ENCODE data around the gene KRT10.
"Not testable (repeated sequence)": the region's sequence is repeated elsewhere in the genome, so short reads cannot be mapped to it uniquely, and the experiment has no call there.

Gene KRT10

GRCh38 chr17:40833882-40834281 lies 11.5 kb upstream of the KRT10 start:
- DNase-seq (ENCODE audit: low read depth in 2 of 3, low spot score in 2 of 3) = no peak

DNA sequence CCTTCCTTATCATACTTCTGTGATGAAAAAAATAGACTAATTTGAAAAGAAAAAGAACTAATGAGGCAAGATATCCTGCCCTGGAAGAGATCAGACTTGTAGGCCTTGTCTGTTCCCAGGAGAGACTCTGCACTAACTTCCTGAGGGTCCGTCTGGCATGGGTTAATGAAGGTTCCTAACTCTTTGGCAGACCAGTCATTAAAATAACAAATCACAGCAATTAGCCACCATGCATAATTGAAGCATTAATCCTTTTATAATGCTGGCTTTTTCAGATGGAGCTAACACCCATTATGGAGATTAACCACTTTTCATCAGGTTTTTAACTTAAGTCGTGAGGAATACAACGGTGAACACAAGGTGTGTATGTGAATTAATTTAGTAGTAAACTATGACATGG lies 10.4 kb upstream of the KRT10 start:
- no peak for DNase-seq (ENCODE audit: low read depth in 2 of 3, low spot score in 2 of 3)

GRCh38 chr17:40830085-40830776 lies 7.8 kb upstream of the KRT10 start:
- no peak for DNase-seq (ENCODE audit: low read depth in 2 of 3, low spot score in 2 of 3)

- DNase-seq (ENCODE audit: low read depth in 2 of 3, low spot score in 2 of 3) = no peak
Observed at GRCh38 chr17:40828454-40829044, 6.1 kb upstream of the KRT10 start.

DNA sequence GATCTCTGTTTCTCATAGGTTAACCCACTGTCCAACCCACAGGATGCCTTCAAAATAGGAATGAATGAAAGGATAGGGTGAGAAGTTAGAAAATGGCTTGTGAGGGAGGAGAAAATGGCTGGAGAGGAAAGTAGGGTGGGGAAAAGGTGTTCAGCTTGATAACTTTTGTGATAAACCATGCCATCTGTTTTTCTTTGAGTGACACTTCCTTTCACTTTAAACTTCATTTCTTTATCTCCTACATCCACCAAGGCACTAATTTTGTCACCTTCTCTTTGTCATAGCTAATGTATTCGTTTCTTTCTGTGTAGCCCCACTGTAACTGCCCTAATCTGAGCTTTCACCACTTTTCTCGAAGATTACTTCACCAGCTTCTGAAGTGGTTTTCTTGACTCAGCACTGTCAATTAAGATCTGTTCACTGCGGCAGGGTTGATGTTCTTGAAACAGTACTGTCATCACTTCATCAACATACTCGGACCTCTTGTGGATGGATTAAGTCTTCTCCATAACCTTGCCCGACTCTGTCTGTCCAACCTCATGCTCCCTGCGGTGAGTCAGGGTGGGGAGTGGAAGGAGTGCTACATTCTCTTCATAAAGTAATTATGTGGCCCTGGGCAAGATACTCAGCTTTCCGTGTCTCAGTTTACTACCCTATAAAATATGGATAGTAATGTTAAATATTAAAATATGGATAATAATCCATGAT lies 5.5 kb upstream of the KRT10 start:
- no peak for DNase-seq (ENCODE audit: low read depth in 2 of 3, low spot score in 2 of 3)

- no peak for DNase-seq (ENCODE audit: low read depth in 2 of 3, low spot score in 2 of 3)
Observed at GRCh38 chr17:40825599-40825998, 3.2 kb upstream of the KRT10 start.

- no peak for DNase-seq (ENCODE audit: low read depth in 2 of 3, low spot score in 2 of 3)
Observed at GRCh38 chr17:40824015-40824832, 1.8 kb upstream of the KRT10 start.

DNA sequence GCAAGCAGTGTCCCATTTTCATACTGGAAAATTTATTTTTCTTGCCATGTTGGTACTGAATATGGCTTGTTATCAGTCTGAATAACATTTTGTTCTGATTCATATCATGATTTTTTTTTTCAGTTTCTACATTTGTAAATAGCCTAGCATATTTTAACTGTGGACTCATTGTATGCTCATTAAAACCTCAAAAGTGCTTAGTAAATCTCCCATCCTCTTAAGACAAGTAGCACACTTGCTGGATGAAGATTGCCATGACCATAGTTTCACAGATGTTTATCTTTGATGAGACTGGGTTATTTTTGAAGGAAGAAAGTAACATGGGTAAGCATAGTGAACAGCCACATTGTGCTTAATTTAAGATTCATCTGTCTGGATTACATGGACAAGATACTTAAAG lies 878 bp downstream of the KRT10 start:
- DNase-seq (ENCODE audit: low read depth in 2 of 3, low spot score in 2 of 3) = no peak

GRCh38 chr17:40820228-40820838 lies 2.1 kb downstream of the KRT10 start:
- DNase-seq (ENCODE audit: low read depth in 2 of 3, low spot score in 2 of 3) = no peak

GRCh38 chr17:40819528-40820125 lies 2.8 kb downstream of the KRT10 start:
- no peak for DNase-seq (ENCODE audit: low read depth in 2 of 3, low spot score in 2 of 3)

DNA sequence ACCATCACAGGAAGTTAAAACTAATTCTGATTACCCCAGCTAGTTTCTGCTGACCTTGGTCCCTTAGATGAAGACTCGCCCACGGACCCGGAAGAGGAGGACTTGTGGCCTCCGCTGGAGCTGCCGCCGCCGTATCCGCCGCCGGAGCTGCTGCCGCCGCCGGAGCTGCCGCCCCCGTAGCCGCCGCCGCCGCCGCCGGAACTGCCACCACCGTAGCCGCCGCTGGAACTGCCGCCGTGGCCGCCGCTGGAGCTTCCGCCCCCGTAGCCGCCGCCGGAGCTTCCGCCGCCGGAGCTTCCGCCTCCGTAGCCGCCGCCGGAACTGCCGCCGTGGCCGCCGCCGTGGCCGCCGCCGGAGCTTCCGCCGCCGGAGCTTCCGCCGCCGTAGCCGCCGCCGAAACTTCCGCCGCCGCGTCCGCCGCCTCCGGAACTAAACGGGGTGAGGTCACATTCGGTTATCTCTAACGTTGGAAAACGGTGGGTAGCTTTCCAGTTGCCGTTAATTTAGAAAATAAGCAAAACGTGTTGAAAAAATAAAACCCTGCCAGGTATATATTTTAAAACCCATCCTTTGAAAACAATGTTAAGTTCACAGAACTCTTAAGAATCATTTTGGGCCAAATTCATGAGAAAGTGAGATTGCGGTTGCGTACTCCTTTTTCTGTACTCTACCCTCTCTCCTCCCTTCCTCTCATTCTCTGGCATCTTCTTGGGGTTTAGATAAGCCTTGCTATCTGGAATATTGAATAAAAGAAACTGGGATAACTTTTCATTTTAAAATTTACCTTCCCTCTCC lies 3.5 kb downstream of the KRT10 start:
- peak; percentile 54 to 77 (median 58) for DNase-seq (ENCODE audit: low read depth in 2 of 3, low spot score in 2 of 3)

GRCh38 chr17:40818343-40818732 lies 4.1 kb downstream of the KRT10 start:
- DNase-seq (ENCODE audit: low read depth in 2 of 3, low spot score in 2 of 3) = no peak

DNA sequence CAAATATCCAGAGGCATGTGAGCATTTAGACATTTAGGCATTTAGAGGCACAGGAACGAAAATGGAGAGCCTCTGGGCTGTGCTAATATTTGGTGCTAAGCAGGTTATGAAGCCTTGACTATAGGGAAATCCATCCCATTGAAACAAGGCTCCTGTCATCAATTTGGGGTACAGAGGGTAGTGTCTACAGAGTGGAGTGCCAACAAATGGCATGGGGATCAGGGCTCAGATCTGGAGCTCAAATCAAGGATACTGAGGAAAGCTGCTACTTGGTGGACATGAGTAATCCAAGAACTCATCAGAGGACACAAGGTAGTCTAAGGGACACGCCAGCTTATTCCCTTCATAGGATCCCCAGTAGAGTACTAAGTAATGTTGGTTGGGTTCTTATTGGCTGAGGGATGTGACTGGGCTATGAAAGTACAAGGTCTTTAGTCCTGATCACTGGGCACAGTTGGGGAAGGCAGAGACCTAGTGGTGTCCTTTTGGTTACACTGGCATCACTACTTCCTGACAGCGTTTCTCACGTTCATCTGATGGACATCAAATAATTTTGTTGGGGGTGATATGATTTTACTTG lies 5.2 kb downstream of the KRT10 start:
- DNase-seq (ENCODE audit: low read depth in 2 of 3, low spot score in 2 of 3) = no peak

DNA sequence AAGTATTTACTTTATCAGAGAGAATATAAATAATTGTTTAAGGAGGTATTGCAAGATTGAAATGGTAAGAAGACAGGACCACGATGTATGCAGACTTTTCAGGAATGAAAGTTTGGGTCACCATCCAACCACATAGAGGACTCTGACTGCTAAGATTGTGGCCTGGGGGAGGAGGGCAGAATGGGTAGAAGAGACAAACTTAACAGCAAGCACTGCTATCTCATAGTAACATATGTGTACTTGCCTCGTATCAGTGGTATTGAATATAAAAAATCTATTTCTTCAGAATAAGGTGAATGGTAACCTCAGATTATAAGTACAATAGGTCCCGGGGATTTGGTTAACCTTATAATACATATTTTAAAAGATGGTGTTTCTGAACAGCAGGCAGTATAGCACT lies 5.8 kb downstream of the KRT10 start:
- DNase-seq (ENCODE audit: low read depth in 2 of 3, low spot score in 2 of 3) = no peak

- DNase-seq (ENCODE audit: low read depth in 2 of 3, low spot score in 2 of 3) = no peak
Observed at GRCh38 chr17:40815381-40815780, 7.0 kb downstream of the KRT10 start.

DNA sequence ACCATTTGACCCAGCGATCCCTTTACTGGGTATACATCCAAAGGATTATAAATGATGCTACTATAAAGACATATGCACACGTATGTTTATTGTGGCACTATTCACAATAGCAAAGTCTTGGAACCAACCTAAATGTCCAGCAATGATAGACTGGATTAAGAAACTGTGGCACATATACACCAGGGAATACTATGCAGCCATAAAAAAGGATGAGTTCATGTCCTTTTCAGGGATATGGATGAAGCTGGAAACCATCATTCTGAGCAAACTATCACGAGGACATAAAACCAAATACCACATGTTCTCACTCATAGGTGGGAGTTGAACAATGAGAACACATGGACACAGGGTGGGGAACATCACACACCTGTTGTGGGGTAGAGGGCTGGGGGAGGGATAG lies 7.8 kb downstream of the KRT10 start:
- DNase-seq (ENCODE audit: low read depth in 2 of 3, low spot score in 2 of 3) = not testable (repeated sequence)

GRCh38 chr17:40813804-40814203 lies 8.6 kb downstream of the KRT10 start:
- DNase-seq (ENCODE audit: low read depth in 2 of 3, low spot score in 2 of 3) = no peak

DNA sequence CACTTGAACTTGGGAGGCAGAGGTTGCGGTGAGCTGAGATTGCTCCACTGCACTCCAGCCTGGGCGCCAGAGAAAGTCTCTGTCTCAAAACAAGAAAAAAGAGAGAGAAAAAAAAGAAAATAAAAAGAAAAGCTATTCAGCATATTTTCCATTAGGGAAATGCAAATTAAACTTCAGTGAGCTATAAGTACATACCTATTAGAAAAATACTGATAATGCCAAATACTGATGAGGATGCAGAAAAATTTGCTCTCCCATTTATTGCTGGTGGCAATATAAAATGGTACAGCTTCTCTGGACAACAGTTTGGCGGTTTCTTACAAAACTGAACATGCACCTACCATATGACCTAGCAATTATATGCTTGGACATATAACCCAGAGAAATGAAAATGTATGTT lies 9.8 kb downstream of the KRT10 start:
- no peak for DNase-seq (ENCODE audit: low read depth in 2 of 3, low spot score in 2 of 3)

DNA sequence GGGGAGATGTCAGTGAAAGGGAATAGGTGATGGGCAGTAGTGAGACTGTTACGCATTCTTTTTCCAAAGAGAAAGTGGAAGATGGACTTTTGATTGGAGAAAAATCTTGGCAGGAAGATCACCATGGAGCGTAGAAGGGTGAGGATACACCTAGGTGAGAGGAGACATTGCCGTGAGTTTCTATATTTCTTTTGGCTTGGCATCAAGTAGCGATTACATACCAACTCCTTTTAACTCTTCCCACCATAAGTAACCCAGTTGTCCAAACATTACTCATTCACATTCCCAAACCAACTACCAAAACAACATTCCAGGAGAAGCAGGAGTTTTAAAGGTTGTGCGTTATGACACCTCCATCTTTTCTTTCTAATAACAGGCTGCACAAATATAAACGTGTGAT lies 11.9 kb downstream of the KRT10 start:
- DNase-seq (ENCODE audit: low read depth in 2 of 3, low spot score in 2 of 3) = no peak
